Adrenal gland (tissue), 12 donors: ENCODE measurements around the gene RAB6C. TPM values are rescaled to one million over a fixed set of nuclear protein-coding genes. Genes with fewer than 3 reads are reported as not detected.
"Not testable (repeated sequence)": the region's sequence is repeated elsewhere in the genome, so short reads cannot be mapped to it uniquely, and the experiment has no call there.

Source experiments
- DNase-seq, 7 donors: peaks; one replicate each; pipeline ENCODE4 v3.0.0-alpha.2; 2019 to 2020
- H3K27ac ChIP-seq, 5 donors: fragments of 200-600 bp; sonication (generic) in 4 of 5; 1 replicate in 3 of 5; 2 replicates in 2 of 5; pipeline versions ENCODE4 v1.5.1 to v1.8.0; 2016 to 2020; ENCODE audit warnings: mild to moderate bottlenecking in 1 of 5
- H3K27me3 ChIP-seq: fragments of 200-600 bp; 2 replicates; pipeline ENCODE4 v1.8.0; 2021
- H3K36me3 ChIP-seq, 2 donors: fragments of 200-600 bp; replicated peaks in 1 of 2; 1 replicate in 1 of 2; 2 replicates in 1 of 2; pipeline versions ENCODE4 v1.5.1 to v1.8.0; 2018 to 2022
- H3K4me1 ChIP-seq, 2 donors: fragments of 200-600 bp; replicated peaks in 1 of 2; 1 replicate in 1 of 2; 2 replicates in 1 of 2; pipeline versions ENCODE4 v1.5.1 to v1.8.0; 2018 to 2021
- H3K4me3 ChIP-seq, 4 donors: fragments of 200-600 bp; sonication (generic) in 3 of 4; one replicate each; pipeline ENCODE4 v1.5.1; 2016 to 2018
- H3K9me3 ChIP-seq, 3 donors: fragments of 200-600 bp; sonication (generic) in 1 of 3; replicated peaks in 1 of 3; 1 replicate in 2 of 3; 2 replicates in 1 of 3; pipeline versions ENCODE4 v1.5.1 to v1.8.0; 2016 to 2021
- POLR2A ChIP-seq, 2 donors: fragments of 450-650 bp; IDR thresholded peaks; one replicate each; pipeline ENCODE4 v1.6.1; 2017; ENCODE audit warnings: antibody characterized with exemption in 2 of 2, mild to moderate bottlenecking in 2 of 2, moderate library complexity in 1 of 2
- WGBS, 4 donors: extraction: QIAGEN DNeasy Blood & Tissue Kit in 2 of 4; methylation state at CpG; one replicate each; pipeline versions ENCODE4 v1.1.5 to v1.1.7; 2013 to 2017; 5-methylcytosine and 5-hydroxymethylcytosine counted together
- intact Hi-C, 2 donors: fragments of 100-400 bp; cut with DNase I; formaldehyde crosslinking; loops; one replicate each; pipeline versions ENCODE4 v1.14.1 to v1.15.0; 2022 to 2023
- polyA plus RNA-seq, 3 donors: library from polyadenylated mRNA; stranded (reverse); fragments of 200-250 nt in 2 of 3; fragments of 350-450 nt in 1 of 3; fragmentation: Illumina TruSeq in 1 of 3; extraction: RNeasy Lipid Tissue Mini Kit (QIAGEN cat#74804) in 1 of 3; gene quantifications; one replicate each; pipeline ENCODE4 v1.2.3, GENCODE V29; 2013 to 2014
- total RNA-seq, 9 donors: library from RNA; depleted of rRNA in 4 of 9; stranded (reverse); fragments of >200 nt in 4 of 9; fragments of 120-200 nt in 1 of 9; fragmentation: NEBNext Ultra II Directional in 1 of 9; extraction: Animal tissue kit (Norgen Biotek cat#: 25700) in 1 of 9; gene quantifications; one replicate each; pipeline versions ENCODE4 v1.1.0 to v1.2.4, GENCODE V29; 2013 to 2023
- TF ChIP-seq, protein P1 (sequence below), 6 experiments: fragments of 450-650 bp in 4 of 6; fragments of 200-600 bp in 2 of 6; sonication (generic) in 1 of 6; IDR thresholded peaks; 1 replicate in 5 of 6; 2 replicates in 1 of 6; pipeline versions ENCODE4 v1.5.1 to v1.8.0; 2016 to 2021; ENCODE audit warnings: antibody characterized with exemption in 6 of 6, mild to moderate bottlenecking in 2 of 6, moderate library complexity in 1 of 6
- donor health status: healthy with polysubstance abuse.
- donor health status: Bipolar disorder and iron deficiency.
- donor health status: DM: yes; HTN: yes; CAD: no.
- donor health status: DM: no; HTN: no; CAD: no.
- donor health status: DM: no; HTN: no; CAD: no.
- donor health status: DM: yes; HTN: yes; CAD: no.

Gene RAB6C
- total and polyA plus RNA-seq, 12 donors, result 0.13 to 0.59 (median 0.24) TPM; not detected in 7

DNA sequence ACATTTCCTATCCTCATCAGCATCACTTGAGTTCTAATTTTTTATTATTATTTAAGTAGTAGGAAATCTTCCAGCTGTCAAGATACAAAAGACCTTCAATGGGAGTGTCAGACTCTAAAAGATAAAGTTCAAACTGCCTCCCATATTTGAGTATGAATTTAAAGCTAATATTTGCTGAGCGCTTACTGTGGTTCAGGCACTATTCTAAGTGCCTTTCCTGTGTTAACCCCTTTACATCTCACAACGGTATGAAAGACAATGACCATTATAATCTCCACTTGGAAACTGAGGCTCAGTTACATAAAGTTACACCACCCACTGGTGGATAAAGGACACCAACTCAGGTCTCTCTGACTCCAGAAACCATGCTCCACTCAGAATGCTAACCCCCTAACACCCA lies 39.9 kb downstream of the RAB6C start:
- 62 to 87% (median 67%) methylated on average over 2 of the region's 2 CpGs for WGBS, 4 donors
- no peak overlapping the region for H3K4me3 ChIP-seq

DNA sequence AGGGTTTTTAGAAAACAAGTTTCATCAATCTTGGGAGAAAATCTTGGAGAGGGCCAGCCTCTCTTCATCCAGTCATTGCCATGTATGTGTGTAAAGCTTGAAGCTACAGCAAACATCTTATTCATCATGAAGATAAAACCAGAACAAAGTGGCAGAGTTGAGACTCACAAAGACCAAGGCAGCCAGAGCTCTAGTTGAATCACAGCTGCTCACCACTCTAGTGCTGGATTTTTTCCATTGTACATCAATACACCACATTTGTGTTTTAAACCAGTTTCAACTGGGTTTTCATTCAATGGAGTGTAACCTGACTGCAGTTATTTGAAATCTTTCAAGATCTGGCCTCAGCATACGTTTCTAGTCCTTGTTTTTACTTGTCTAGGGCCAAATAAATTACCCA lies 40.6 kb downstream of the RAB6C start:
- WGBS, 4 donors, result 14 to 33% (median 17%) methylated on average over 1 of the region's 1 CpG
- DNase-seq, H3K36me3 ChIP-seq, H3K27me3 ChIP-seq, H3K4me3 ChIP-seq, H3K4me1 ChIP-seq, intact Hi-C loops, H3K27ac ChIP-seq, H3K9me3 ChIP-seq: not testable (repeated sequence)

More for the DNA sequence above, 39.9 kb downstream of the RAB6C start:
- intact Hi-C loops, result no loop called here
- Histone ChIP-seq H3K36me3 (no peaks in the 10 kb centered on the region), H3K9me3 (no peaks in the 10 kb centered on the region), H3K27ac (no peak overlapping the region), H3K4me1 (no peaks in the 10 kb centered on the region), H3K27me3 (no peaks in the 10 kb centered on the region)
- TF ChIP-seq, protein P1, sequence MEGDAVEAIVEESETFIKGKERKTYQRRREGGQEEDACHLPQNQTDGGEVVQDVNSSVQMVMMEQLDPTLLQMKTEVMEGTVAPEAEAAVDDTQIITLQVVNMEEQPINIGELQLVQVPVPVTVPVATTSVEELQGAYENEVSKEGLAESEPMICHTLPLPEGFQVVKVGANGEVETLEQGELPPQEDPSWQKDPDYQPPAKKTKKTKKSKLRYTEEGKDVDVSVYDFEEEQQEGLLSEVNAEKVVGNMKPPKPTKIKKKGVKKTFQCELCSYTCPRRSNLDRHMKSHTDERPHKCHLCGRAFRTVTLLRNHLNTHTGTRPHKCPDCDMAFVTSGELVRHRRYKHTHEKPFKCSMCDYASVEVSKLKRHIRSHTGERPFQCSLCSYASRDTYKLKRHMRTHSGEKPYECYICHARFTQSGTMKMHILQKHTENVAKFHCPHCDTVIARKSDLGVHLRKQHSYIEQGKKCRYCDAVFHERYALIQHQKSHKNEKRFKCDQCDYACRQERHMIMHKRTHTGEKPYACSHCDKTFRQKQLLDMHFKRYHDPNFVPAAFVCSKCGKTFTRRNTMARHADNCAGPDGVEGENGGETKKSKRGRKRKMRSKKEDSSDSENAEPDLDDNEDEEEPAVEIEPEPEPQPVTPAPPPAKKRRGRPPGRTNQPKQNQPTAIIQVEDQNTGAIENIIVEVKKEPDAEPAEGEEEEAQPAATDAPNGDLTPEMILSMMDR (IDR thresholded peaks at IDR 0.05), result no peak
- no peak for TF ChIP-seq POLR2A (IDR thresholded peaks at IDR 0.05)
- DNase-seq, result no peak

DNA sequence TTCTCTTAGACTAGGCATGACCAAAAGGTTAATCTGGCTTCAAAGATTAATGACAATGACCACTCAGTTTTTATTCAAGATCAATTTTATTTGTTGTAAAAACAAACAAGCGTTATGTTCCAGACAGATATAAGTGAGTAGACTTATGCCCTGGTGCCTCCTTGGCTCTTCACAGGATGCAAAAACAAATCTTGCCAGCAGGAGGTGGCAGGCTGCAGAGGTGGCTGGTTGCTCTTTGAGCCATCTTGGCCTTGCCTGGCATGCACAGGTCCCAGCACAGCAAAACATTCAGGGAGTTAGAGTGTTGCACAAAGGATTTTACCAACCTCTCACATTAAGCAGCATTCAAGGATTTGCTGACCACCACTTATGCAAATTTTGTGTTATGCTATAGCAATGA lies 46.5 kb downstream of the RAB6C start:
- H3K4me3 ChIP-seq, intact Hi-C loops, H3K27ac ChIP-seq, H3K9me3 ChIP-seq, H3K36me3 ChIP-seq, H3K4me1 ChIP-seq, H3K27me3 ChIP-seq: not testable (repeated sequence)
- DNase-seq, result peak in 2 of 7 donors; percentile 6 to 14
- WGBS, 4 donors, result 65 to 90% (median 72%) methylated on average over 1 of the region's 1 CpG

Other genes starting within 250 kb of the RAB6C start
- gene POTEF, start 149.6 kb downstream of the RAB6C start, total RNA-seq, result not detected
- not detected for gene POTEF, start 149.6 kb downstream of the RAB6C start, polyA plus RNA-seq
- gene CCDC74B, start 165.4 kb downstream of the RAB6C start, total RNA-seq, result 10 to 100 TPM in 4 of 9 donors, 1 to 10 TPM in 5; 4.1 to 18.1 (median 8.5) TPM
- gene CCDC74B, start 165.4 kb downstream of the RAB6C start, polyA plus RNA-seq, result 10 to 100 TPM in 2 of 3 donors, 1 to 10 TPM in 1; 3.9 to 22.5 (median 16.2) TPM
- gene SMPD4, start 201.9 kb downstream of the RAB6C start, total RNA-seq, result 10 to 100 TPM; 23.7 to 85.4 (median 35.3) TPM
- 10 to 100 TPM; 26.5 to 94.4 (median 87.1) TPM for gene SMPD4, start 201.9 kb downstream of the RAB6C start, polyA plus RNA-seq
- gene MZT2B, start 202.6 kb downstream of the RAB6C start, total RNA-seq, result 100 to 1,000 TPM; 122 to 372 (median 323) TPM
- gene MZT2B, start 202.6 kb downstream of the RAB6C start, polyA plus RNA-seq, result 100 to 1,000 TPM in 2 of 3 donors, 1 to 10 TPM in 1; 7.1 to 688 (median 461) TPM
- gene TUBA3E, start 218.8 kb downstream of the RAB6C start, total RNA-seq, result not detected
- not detected for gene TUBA3E, start 218.8 kb downstream of the RAB6C start, polyA plus RNA-seq